Measurements from ENCODE around the gene KLHL12.

DNA sequence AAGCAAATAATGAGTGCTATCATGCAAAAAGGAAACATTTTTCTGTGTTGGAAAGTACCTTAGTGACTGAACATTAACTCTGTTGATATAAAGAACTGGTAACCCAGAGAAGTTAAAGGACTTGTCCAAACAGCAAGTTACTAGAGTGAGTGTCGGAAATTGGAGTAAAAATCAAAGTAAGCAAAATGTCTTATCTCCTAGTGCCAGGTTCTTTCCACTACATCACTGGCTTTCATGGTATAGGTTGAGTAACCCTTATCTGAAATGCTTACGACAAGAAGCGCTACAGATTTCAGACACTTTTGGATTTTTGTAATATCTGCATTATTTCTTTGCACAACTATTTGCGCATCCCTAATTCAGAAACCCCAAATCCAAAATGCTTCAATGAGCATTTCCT is 21.7 kb downstream of the KLHL12 start:
- TF ChIP-seq, protein P1, sequence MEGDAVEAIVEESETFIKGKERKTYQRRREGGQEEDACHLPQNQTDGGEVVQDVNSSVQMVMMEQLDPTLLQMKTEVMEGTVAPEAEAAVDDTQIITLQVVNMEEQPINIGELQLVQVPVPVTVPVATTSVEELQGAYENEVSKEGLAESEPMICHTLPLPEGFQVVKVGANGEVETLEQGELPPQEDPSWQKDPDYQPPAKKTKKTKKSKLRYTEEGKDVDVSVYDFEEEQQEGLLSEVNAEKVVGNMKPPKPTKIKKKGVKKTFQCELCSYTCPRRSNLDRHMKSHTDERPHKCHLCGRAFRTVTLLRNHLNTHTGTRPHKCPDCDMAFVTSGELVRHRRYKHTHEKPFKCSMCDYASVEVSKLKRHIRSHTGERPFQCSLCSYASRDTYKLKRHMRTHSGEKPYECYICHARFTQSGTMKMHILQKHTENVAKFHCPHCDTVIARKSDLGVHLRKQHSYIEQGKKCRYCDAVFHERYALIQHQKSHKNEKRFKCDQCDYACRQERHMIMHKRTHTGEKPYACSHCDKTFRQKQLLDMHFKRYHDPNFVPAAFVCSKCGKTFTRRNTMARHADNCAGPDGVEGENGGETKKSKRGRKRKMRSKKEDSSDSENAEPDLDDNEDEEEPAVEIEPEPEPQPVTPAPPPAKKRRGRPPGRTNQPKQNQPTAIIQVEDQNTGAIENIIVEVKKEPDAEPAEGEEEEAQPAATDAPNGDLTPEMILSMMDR (IDR thresholded peaks at IDR 0.05) = no peak
- TF ChIP-seq POLR2A (IDR thresholded peaks at IDR 0.05) = no peak

Data from testis (tissue), 2 donors.